ENCODE results near the gene PTPRU.

DNA sequence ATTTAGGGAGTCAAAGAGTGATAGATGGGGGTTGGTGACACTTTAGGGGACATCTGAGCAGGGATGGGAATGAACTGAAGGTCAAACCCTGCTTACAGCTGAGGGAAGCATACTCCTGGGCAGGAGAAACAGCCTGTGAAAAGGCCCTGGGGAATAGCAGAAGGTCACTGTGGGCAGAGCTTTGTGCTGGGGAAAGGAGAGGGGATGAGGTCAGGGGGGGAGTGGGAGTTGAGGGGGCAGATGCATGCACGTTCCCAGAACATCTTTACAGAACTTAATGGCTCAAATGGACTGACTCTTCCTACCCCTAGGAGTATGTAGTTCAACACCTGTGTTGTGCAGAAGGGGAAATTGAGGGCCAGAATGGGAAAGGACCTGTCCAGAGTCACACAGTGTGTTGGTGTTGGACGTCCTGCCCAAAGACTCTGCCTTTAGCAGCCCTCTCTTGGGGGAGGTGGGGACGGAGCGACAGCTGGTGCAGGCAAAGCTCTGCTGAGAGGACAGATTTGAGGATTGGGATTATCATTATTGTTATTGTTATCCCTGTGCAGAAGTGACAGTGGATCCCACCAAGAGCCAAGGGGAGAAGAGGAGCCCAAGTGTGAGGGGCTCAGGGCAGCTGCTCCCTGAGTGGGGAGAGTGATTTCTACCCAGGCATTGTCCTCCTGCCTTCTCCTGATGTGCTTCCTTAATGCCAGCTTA is 116.5 kb downstream of the PTPRU start:
- TF ChIP-seq, protein P1, sequence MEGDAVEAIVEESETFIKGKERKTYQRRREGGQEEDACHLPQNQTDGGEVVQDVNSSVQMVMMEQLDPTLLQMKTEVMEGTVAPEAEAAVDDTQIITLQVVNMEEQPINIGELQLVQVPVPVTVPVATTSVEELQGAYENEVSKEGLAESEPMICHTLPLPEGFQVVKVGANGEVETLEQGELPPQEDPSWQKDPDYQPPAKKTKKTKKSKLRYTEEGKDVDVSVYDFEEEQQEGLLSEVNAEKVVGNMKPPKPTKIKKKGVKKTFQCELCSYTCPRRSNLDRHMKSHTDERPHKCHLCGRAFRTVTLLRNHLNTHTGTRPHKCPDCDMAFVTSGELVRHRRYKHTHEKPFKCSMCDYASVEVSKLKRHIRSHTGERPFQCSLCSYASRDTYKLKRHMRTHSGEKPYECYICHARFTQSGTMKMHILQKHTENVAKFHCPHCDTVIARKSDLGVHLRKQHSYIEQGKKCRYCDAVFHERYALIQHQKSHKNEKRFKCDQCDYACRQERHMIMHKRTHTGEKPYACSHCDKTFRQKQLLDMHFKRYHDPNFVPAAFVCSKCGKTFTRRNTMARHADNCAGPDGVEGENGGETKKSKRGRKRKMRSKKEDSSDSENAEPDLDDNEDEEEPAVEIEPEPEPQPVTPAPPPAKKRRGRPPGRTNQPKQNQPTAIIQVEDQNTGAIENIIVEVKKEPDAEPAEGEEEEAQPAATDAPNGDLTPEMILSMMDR (IDR thresholded peaks at IDR 0.05): no peak
- no peak for TF ChIP-seq POLR2A (IDR thresholded peaks at IDR 0.05)
- no peak for TF ChIP-seq POLR2AphosphoS5 (IDR thresholded peaks at IDR 0.05)

Data from suprapubic skin (tissue), 4 donors.